ENCODE measurements around the gene ACTR3.

The ACTR3 gene

GRCh38 chr2:113977660-113978523 lies 88.0 kb downstream of the ACTR3 start:
- TF ChIP-seq ZNF274 (IDR thresholded peaks at IDR 0.05; ENCODE audit: low read depth, low read length): no peak
- H3K4me3 ChIP-seq (ENCODE audit: low read length): no peak overlapping the region

DNA sequence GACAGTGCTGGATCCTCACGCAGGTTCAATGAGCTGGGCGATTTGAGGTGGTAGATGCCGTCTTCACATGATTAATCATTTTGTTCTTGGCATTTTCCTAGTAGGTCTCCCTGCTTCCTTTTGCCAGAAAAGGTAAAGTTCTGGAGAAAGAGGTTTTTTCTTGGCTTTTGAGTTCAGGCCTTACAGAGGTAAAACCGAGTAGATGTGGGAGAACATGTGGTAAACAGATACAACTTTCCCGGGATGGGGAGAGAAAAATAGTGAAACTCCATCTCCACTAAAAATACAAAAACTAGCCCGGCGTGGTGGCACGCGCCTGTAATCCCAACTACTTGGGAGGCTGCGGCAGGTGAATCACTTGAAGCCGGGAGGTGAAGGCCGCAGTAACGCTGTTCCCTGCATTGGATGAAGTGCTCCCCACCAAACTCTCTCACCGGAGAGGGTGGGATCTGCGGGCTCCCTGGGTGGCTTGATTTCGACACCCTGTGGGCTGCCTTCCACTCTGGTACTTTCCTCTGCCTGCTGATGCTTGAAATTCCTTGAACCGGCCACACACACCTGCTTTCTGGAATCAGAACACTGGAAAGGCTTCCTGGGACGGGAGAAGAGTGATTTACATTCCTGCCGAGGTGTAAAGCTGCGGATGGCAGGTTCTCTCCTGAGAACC lies 88.8 kb downstream of the ACTR3 start:
- H3K4me3 ChIP-seq (ENCODE audit: low read length): no peak overlapping the region
- no peak for TF ChIP-seq ZNF274 (IDR thresholded peaks at IDR 0.05; ENCODE audit: low read depth, low read length)

GRCh38 chr2:113979191-113980128 lies 89.6 kb downstream of the ACTR3 start:
- H3K4me3 ChIP-seq (ENCODE audit: low read length): no peak overlapping the region
- no peak for TF ChIP-seq ZNF274 (IDR thresholded peaks at IDR 0.05; ENCODE audit: low read depth, low read length)

GRCh38 chr2:113980946-113981345 lies 91.1 kb downstream of the ACTR3 start:
- no peak for TF ChIP-seq ZNF274 (IDR thresholded peaks at IDR 0.05; ENCODE audit: low read depth, low read length)
- H3K4me3 ChIP-seq (ENCODE audit: low read length): no peak overlapping the region

- no peak overlapping the region for H3K4me3 ChIP-seq (ENCODE audit: low read length)
- no peak for TF ChIP-seq ZNF274 (IDR thresholded peaks at IDR 0.05; ENCODE audit: low read depth, low read length)
These were observed 91.7 kb downstream of the ACTR3 start for GRCh38 chr2:113981404-113982134.

DNA sequence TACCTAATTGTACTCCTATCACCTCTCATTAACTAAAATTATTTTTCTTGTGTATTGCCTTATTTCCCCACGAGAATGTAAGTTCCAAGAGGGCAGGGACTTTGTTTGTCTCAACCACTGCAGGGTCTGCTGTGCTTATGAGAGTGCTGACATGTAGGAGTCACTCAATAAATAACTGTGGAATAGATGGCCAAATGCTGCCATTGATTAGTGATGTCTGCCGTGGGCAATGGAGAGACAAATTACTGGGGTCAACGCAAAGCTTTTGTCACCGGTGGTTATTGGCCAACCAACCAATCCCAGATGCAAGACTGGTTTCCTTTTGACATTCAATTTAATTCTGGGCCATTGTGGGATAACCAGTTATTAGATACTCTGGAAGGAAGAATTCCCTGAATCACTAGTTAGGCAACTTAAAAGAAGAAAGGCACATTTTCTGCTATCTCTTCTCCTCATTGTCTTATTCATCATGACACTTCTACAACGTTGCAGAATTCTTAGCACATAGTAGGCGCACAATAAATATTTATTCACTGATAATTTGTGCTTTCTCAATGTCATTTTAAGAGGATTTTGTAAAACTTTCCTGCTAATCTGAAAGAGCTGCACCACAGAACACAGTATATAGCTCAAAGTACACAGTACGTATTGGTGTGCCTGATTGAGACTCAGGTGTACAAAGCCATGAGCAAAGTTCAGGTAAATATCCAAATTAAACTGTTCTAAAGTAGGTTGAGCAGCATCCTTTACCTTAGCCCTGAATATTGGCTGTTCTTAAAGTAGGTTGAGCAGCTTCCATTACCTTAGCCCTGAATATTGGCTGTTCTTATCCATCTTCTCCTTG lies 95.9 kb downstream of the ACTR3 start:
- no peak for TF ChIP-seq ZNF274 (IDR thresholded peaks at IDR 0.05; ENCODE audit: low read depth, low read length)

DNA sequence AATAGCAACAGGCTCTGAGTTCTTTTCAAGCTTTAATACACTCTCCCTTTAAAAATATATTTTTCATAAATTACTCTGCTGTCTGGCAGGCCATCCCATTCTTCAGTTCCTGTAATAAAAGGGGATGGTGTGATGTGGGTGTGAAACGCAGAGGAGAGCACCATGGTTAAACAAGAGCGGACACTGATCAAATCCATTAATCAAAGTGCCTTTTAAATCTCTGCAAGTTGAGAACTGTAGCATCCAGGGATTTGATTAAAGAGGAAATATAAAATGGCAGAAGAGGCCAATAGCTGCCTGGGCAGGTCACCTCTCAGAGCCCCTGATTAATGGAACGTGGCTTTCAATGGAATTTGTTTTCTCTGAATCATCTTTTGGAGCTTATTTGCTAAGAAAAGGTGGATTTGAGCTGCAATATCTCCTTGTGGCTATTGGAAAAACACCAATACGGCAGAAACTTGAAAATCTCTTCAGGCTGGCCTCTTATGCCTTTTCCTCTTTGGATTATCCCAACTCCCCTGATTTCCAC lies 96.9 kb downstream of the ACTR3 start:
- TF ChIP-seq ZNF274 (IDR thresholded peaks at IDR 0.05; ENCODE audit: low read depth, low read length): no peak
- H3K4me3 ChIP-seq (ENCODE audit: low read length): no peak overlapping the region

More for the DNA sequence above, 95.9 kb downstream of the ACTR3 start:
- no peak overlapping the region for H3K4me3 ChIP-seq (ENCODE audit: low read length)

- no peak for TF ChIP-seq ZNF274 (IDR thresholded peaks at IDR 0.05; ENCODE audit: low read depth, low read length)
- H3K4me3 ChIP-seq (ENCODE audit: low read length): no peak overlapping the region
These were observed 102.2 kb downstream of the ACTR3 start for GRCh38 chr2:113992090-113992489.

- no peak for TF ChIP-seq ZNF274 (IDR thresholded peaks at IDR 0.05; ENCODE audit: low read depth, low read length)
- no peak overlapping the region for H3K4me3 ChIP-seq (ENCODE audit: low read length)
These were observed 107.0 kb downstream of the ACTR3 start for GRCh38 chr2:113996671-113997594.

GRCh38 chr2:114001152-114001551 lies 111.3 kb downstream of the ACTR3 start:
- no peak for TF ChIP-seq ZNF274 (IDR thresholded peaks at IDR 0.05; ENCODE audit: low read depth, low read length)
- no peak overlapping the region for H3K4me3 ChIP-seq (ENCODE audit: low read length)

GRCh38 chr2:114001937-114002336 lies 112.0 kb downstream of the ACTR3 start:
- H3K4me3 ChIP-seq (ENCODE audit: low read length): no peak overlapping the region

More at GRCh38 chr2:114001937-114002336, 112.0 kb downstream of the ACTR3 start:
- no peak for TF ChIP-seq ZNF274 (IDR thresholded peaks at IDR 0.05; ENCODE audit: low read depth, low read length)
